ENCODE results near the gene ADAMTS8.
"Not testable (repeated sequence)": the region's sequence is repeated elsewhere in the genome, so short reads cannot be mapped to it uniquely, and the experiment has no call there.

Gene ADAMTS8

GRCh38 chr11:130459521-130459920 lies 31.1 kb upstream of the ADAMTS8 start:
- DNase-seq = no peak

GRCh38 chr11:130458410-130458729 lies 30.0 kb upstream of the ADAMTS8 start:
- DNase-seq = no peak

- no peak for DNase-seq
Observed at GRCh38 chr11:130457623-130458409, 29.4 kb upstream of the ADAMTS8 start.

GRCh38 chr11:130456286-130456685 lies 27.9 kb upstream of the ADAMTS8 start:
- no peak for DNase-seq

GRCh38 chr11:130455483-130456127 lies 27.2 kb upstream of the ADAMTS8 start:
- no peak for DNase-seq

GRCh38 chr11:130454491-130455252 lies 26.3 kb upstream of the ADAMTS8 start:
- DNase-seq = no peak

GRCh38 chr11:130452940-130453339 lies 24.5 kb upstream of the ADAMTS8 start:
- DNase-seq = no peak

GRCh38 chr11:130452176-130452575 lies 23.8 kb upstream of the ADAMTS8 start:
- no peak for DNase-seq

GRCh38 chr11:130451231-130452019 lies 23.0 kb upstream of the ADAMTS8 start:
- no peak for DNase-seq

- no peak for DNase-seq
Observed at GRCh38 chr11:130449996-130450769, 21.8 kb upstream of the ADAMTS8 start.

- DNase-seq = no peak
Observed at GRCh38 chr11:130449310-130449990, 21.0 kb upstream of the ADAMTS8 start.

- peak; percentile 7 for DNase-seq
Observed at GRCh38 chr11:130448416-130449309, 20.3 kb upstream of the ADAMTS8 start, which contains the start of gene ADAMTS15. Gene ADAMTS15, plus strand, starts transcription at chr11:130448645. Its CDS starts 329 bp downstream, at chr11:130448974.

GRCh38 chr11:130448039-130448415 lies 19.6 kb upstream of the ADAMTS8 start:
- DNase-seq = no peak

GRCh38 chr11:130445788-130446187 lies 17.4 kb upstream of the ADAMTS8 start:
- DNase-seq = no peak

GRCh38 chr11:130442737-130443136 lies 14.3 kb upstream of the ADAMTS8 start:
- no peak for DNase-seq

GRCh38 chr11:130441719-130442118 lies 13.3 kb upstream of the ADAMTS8 start:
- DNase-seq = no peak

- no peak for DNase-seq
Observed at GRCh38 chr11:130439876-130440275, 11.5 kb upstream of the ADAMTS8 start.

GRCh38 chr11:130439160-130439519 lies 10.7 kb upstream of the ADAMTS8 start:
- DNase-seq = no peak

- DNase-seq = not testable (repeated sequence)
Observed at GRCh38 chr11:130438401-130439159, 10.2 kb upstream of the ADAMTS8 start.

GRCh38 chr11:130437848-130438247 lies 9.4 kb upstream of the ADAMTS8 start:
- no peak for DNase-seq
